SHP77 treated with DMSO at 0.1 percent for 48 hours (cell line): ENCODE data around the gene PAPSS1.
A peak's percentile ranks its signal among the peaks of the same experiment; 100 is the strongest.

Experiments used
- DNase-seq: peaks from one replicate; lab custom pipeline; 2025; lab: John Stamatoyannopoulos, UW

PAPSS1 gene

GRCh38 chr4:107629318-107629717 lies 90.7 kb downstream of the PAPSS1 start:
- no peak for DNase-seq

DNA sequence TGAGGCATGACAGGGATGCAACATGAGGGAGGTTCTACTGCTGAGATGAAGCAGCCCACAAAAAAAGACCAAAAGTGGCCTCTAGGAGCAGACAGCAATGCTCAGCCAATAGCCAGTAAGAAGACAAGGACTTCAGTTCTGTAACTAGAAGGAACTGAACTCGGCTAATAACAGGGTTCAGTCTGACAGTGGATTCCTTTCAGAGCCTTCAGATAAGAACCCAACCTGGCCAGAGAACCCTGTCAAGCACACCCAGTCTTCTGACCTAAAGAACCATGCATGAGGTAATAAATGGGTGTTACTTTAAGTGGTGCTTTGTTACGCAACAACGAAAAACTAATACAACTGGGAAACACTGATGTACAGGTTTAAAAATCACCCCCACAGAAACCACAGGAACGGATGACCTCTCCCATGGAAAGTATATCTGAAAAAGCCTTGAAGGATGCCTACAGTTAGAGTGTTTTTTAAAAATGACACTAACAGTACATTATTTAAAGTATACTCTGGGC lies 94.6 kb downstream of the PAPSS1 start:
- DNase-seq, result no peak

DNA sequence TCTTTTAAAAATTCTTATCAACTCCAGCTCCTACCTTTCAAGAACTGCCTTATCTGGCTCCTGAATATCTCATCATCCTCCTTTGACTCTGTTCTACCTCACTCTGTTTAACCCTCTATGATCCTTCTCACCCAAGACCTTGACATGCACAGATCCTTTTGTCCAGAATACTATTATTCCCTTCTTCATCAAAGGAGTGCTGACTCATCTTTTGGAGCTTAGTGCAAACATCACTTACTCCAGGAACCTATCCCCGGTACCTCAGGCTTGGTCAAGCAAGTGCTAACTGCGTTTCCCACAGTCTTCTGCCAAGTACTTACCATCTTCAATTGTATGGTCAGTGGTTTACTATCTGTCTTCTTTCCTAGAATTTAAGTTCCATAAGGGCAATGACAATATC lies 96.0 kb downstream of the PAPSS1 start:
- DNase-seq, result no peak

GRCh38 chr4:107622006-107622405 lies 98.0 kb downstream of the PAPSS1 start:
- no peak for DNase-seq

DNA sequence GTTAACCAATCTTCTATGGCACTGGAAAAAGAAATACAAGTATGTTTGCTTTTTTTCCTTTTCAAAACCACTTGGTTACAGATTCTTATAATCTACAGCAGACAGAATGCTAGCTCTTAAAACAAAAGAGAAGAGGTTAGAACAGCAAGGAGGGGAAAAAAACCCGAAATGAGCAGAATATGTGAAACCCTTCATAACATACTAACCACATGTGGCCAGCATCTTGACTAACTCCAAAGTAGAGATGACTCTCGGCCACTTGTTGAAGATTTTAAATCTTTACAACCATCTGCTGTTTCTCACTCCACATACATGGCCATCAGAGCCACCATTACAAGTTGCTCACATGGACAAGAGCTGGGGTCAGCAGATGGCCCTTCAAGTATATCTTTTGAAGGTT lies 100.3 kb downstream of the PAPSS1 start:
- DNase-seq, result no peak

DNA sequence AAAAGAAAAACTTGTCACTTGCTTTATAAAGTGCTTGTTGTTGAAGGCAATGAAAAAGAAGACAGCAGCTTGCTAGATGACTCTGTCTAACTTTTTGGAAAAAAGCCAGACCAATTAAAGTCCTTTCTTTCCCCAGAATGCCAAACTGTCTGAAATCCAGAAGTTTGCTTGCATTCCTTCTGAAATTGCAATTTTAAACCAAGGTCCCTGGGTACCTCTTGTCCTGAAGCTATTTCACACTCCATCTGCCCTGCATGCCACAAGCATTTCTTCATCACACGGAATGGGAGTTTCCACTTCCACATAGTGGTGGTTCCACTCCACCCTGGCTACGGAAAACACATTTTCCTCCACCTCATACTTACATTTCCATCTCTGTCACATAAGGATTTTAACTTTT lies 101.0 kb downstream of the PAPSS1 start:
- no peak for DNase-seq

- no peak for DNase-seq
Observed at GRCh38 chr4:107618656-107619055, 101.4 kb downstream of the PAPSS1 start.

DNA sequence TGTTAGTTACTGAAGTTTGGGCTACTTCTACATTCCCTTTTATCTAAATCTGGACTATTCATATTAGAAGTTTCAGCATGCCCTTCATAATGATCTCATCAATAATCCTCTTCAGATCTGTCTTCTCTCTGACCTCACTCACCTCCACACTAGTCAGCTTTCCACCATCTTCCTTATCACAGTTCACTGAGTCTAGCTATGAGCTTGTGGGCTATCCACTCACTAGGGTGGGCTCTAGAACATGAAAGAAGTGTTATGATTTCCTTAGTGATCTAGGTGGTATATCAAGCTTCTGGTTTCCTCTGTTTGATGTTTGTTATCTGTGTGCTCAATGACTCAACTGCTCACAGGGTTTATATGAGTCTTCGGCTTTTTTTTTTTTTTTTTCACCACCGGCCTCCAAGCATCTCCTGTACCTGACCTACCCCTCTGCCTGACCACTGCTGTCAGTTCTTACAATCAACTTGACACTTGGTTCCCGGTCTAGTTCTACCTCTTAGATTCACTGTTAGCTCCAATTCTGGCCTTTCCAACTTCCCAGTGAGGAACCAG lies 103.1 kb downstream of the PAPSS1 start:
- no peak for DNase-seq

DNA sequence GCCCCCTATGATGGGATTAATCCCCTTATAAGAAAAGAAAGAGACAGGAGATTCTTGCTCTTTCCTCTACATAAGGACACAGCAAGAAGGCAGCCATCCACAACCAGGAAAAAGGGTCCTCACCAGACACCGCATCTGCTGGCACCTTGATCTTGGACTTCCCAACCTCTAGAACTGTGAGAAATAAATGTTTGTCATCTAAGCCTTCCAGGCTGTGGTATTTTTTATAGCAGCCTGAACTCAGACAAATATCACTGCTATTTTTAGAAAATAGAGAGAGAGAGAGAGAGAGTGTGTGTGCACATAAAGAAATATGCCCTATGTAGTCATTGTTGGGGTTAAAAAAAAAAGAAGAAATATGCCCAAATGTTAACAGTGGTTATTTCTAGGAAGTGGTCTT lies 104.2 kb downstream of the PAPSS1 start:
- DNase-seq, result no peak

DNA sequence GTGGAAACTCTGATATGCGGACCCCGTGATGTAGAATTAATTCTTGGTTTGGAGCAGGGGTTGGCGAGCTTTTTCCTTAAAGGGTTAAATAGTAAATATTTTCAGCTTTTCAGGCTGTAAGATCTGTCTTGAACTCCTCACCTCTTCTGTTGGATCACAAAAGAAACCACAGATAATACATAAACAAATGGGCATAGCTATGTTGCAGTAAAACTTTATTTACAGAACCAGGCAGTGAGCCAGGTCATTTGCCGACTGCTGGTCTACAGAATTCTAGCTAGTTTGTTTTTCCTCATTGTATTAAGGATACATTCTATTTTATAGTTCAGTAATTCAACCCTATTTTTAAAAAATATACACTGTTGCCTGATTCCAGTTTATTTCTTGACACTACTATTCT lies 116.6 kb downstream of the PAPSS1 start:
- DNase-seq, result no peak

- no peak for DNase-seq
Observed at GRCh38 chr4:107600983-107601382, 119.1 kb downstream of the PAPSS1 start.

GRCh38 chr4:107600436-107600835 lies 119.6 kb downstream of the PAPSS1 start:
- no peak for DNase-seq

GRCh38 chr4:107599841-107600240 lies 120.2 kb downstream of the PAPSS1 start:
- no peak for DNase-seq

DNA sequence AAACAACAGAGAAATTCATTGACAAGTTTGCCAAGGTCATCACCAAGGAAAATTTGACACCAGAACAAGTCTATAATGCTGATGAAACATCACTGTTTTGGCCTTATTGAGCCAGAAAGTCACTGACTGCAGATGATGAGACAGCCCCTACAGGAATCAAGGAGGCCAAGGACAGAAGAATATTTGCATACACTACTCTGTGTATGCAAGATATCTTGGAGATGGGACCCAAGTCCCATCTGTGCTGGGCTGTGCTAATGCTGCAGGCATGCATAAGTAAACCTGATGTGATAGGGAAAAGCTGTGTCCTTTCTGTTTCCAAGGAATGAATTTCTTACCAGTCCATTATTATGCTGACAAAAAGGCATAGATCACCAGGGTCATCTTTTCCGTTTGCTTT lies 126.8 kb downstream of the PAPSS1 start:
- no peak for DNase-seq

GRCh38 chr4:107592519-107592918 lies 127.5 kb downstream of the PAPSS1 start:
- no peak for DNase-seq

DNA sequence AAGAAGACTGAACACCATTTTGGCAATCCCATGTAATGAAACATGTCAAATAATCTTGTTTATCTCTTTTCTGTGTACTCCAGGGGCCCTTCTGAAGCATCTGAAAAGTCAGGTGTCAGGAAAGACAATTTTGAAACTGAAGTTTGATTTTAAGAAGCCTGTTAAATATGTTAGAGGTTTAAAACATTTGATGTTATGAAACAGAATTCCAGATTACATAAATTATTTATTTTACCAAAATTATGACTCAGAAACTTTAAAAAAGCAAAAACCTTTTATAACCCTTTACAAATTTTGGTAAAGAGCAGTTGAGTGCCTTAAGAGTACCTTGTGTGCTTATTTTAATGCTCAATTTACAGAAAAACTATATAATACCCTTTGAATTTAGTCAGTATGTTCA lies 130.8 kb downstream of the PAPSS1 start:
- DNase-seq, result no peak

GRCh38 chr4:107586371-107586770 lies 133.7 kb downstream of the PAPSS1 start:
- DNase-seq, result no peak

GRCh38 chr4:107579099-107579498 lies 140.9 kb downstream of the PAPSS1 start:
- DNase-seq, result peak; percentile 11

GRCh38 chr4:107578321-107578720 lies 141.7 kb downstream of the PAPSS1 start:
- DNase-seq, result no peak

- DNase-seq, result no peak
Observed at GRCh38 chr4:107577743-107578142, 142.3 kb downstream of the PAPSS1 start.

DNA sequence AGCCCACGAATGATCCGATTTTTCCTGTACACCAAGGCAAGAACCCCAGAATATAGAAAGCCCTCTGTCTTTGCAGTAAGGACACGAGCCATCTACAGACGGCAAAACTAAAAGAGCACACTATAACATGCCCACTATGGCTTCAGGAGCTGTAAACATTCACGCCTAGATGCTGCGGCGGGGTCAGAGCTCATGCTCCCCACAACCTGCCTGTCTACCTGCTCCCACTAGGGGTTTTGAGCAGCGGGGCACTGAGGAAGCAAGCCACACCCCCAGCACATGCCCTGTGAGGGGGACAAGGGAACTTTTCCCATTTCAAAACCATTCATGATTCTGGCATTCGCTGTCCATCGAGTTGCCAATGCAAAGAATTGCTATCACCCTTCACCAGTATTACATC lies 144.8 kb downstream of the PAPSS1 start:
- DNase-seq, result no peak

DNA sequence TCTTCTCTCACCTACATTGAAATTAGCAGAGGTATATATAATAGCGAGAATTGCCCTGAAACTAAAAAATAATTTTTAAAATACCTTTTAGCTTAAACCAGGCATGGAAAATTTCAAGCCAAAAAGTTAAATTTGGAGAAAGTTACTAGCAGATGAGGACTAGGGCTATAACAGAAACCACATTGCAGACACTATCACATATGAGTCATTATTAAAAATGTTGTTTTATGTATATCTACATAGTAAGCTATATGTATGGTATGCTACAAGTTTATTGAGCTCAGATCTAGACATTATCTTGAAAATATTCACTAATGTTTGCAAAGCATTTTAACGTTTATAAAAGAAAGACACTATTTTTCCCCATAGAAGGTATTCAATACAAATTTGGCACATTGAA lies 147.8 kb downstream of the PAPSS1 start:
- no peak for DNase-seq

- no peak for DNase-seq
Observed at GRCh38 chr4:107570952-107571351, 149.1 kb downstream of the PAPSS1 start.

DNA sequence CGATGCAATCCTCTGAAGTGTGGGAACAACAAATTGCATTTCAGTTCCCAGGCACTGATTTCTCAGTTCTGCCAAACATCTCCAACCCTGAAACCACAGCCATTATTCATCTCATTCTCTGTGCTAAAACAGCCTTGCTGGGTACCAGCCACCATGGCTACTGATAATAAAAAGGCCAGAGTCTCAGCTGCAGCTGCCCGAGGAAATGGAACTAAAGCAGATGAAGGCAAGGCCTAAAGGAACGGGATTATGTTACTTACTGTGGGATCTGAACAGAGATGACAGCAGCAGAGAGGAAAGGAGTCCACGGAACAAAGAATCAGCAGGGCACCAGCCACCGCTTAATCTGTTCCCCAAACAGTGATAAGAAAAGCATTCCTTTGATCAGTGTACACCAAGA lies 155.7 kb downstream of the PAPSS1 start:
- no peak for DNase-seq
